GM12878 (cell line): Measurements from ENCODE around the gene RAET1E. TPM values are rescaled to one million over a fixed set of nuclear protein-coding genes. Genes with fewer than 3 reads are reported as not detected.
"Not testable (repeated sequence)": the region's sequence is repeated elsewhere in the genome, so short reads cannot be mapped to it uniquely, and the experiment has no call there.

Experiments used
- ATAC-seq: fragments of 200-7000 bp; cut with Tn5 transposase; 3 replicates; pipeline ENCODE4 v1.9.1; 2020; ENCODE audit warnings: mild to moderate bottlenecking, moderate library complexity
- BruUV-seq: library from RNA; stranded (reverse); fragments of 400-500 nt; replicated peaks from 2 replicates; lab custom pipeline; 2021; lab: Mats Ljungman, UMichigan
- CTCF ChIA-PET: fragments of 300-600 bp; sonication (Branson Sonifier 250); formaldehyde crosslinking; extraction: SDS; loops from one replicate; lab custom pipeline; 2021; ENCODE audit warnings: inconsistent platforms; lab: Yijun Ruan, JAX
- POLR2A ChIA-PET: fragments of 350-600 bp; formaldehyde crosslinking; extraction: SDS; loops from one replicate; lab custom pipeline; 2021; ENCODE audit warnings: inconsistent platforms; lab: Charles Lee
- RAD21 ChIA-PET: fragments of 300-600 bp; sonication (Branson Sonifier 250); formaldehyde crosslinking; loops from one replicate; lab custom pipeline; 2023; ENCODE audit warnings: antibody characterized with exemption; ENCODE audit not compliant: unreplicated experiment; lab: Charles Lee
- SMC1A ChIA-PET: fragments of 300-600 bp; sonication (Branson Sonifier 250); formaldehyde crosslinking; loops from one replicate; lab custom pipeline; 2023; ENCODE audit not compliant: unreplicated experiment, uncharacterized antibody; lab: Charles Lee
- DNase-seq: peaks from one replicate; pipeline ENCODE4 v3.0.0-alpha.2; 2011; ENCODE audit warnings: low read depth, low spot score
- FAIRE-seq: peaks from 3 replicates; lab custom pipeline; 2011; peaks lifted over from hg19 to GRCh38; lab: Jason Lieb, UNC
- H2AFZ ChIP-seq: 2 replicates; pipeline ENCODE4 v1.6.0; 2011; ENCODE audit warnings: low read depth, low read length, control low read depth; ENCODE audit not compliant: control insufficient read depth
- H3K27ac ChIP-seq: 2 replicates; pipeline ENCODE4 v1.5.1; 2011; ENCODE audit warnings: control low read depth; ENCODE audit not compliant: control insufficient read depth, insufficient read depth
- H3K27me3 ChIP-seq, 2 experiments: replicated peaks in 1 of 2; 2 replicates each; pipeline versions ENCODE4 v1.6.0 to v1.6.1; 2011; ENCODE audit warnings: low read length in 1 of 2; ENCODE audit not compliant: control insufficient read depth in 2 of 2, insufficient read depth in 2 of 2
- H3K36me3 ChIP-seq, 2 experiments: 2 replicates each; pipeline ENCODE4 v1.5.1; 2011; ENCODE audit warnings: low read length in 1 of 2; ENCODE audit not compliant: control insufficient read depth in 2 of 2, insufficient read depth in 2 of 2
- H3K4me1 ChIP-seq: 2 replicates; pipeline ENCODE4 v1.6.1; 2011; ENCODE audit warnings: mild to moderate bottlenecking, low read length, moderate library complexity, mixed read lengths; ENCODE audit not compliant: control insufficient read depth, insufficient read depth
- H3K4me2 ChIP-seq: 2 replicates; pipeline ENCODE4 v1.6.0; 2011; ENCODE audit warnings: control low read depth; ENCODE audit not compliant: control insufficient read depth, insufficient read depth
- H3K4me3 ChIP-seq: fragments of 200-600 bp; sonication (generic); 2 replicates; pipeline ENCODE4 v1.5.1; 2016
- H3K79me2 ChIP-seq: 2 replicates; pipeline ENCODE4 v1.6.0; 2011; ENCODE audit warnings: low read length; ENCODE audit not compliant: control insufficient read depth, insufficient read depth
- H3K9ac ChIP-seq: 2 replicates; pipeline ENCODE4 v1.8.0; 2011; ENCODE audit warnings: low read length, control low read depth, mixed read lengths; ENCODE audit not compliant: control insufficient read depth, insufficient read depth
- H3K9me3 ChIP-seq: replicated peaks from 3 replicates; pipeline ENCODE4 v1.5.1; 2011; ENCODE audit warnings: mild to moderate bottlenecking, low read length; ENCODE audit not compliant: control insufficient read depth, insufficient read depth
- H4K20me1 ChIP-seq: 2 replicates; pipeline ENCODE4 v1.6.0; 2011; ENCODE audit not compliant: control insufficient read depth, insufficient read depth
- BCL11A ChIP-seq: IDR thresholded peaks from 2 replicates; pipeline ENCODE4 v1.6.1; 2011; ENCODE audit warnings: low read depth, low read length
- HDAC2 ChIP-seq: fragments of 200-600 bp; sonication (generic); IDR thresholded peaks from 2 replicates; pipeline ENCODE4 v1.6.1; 2017
- TARDBP ChIP-seq: IDR thresholded peaks from 2 replicates; pipeline ENCODE4 v1.6.1; 2016; ENCODE audit warnings: borderline replicate concordance
- WGBS: methylation state at CpG from one replicate; pipeline ENCODE4 v1.1.6; 2016; ENCODE audit warnings: low lambda C conversion rate; ENCODE audit not compliant: insufficient replicate concordance, insufficient coverage; ENCODE audit errors: missing lambda C conversion rate; 5-methylcytosine and 5-hydroxymethylcytosine counted together
- in situ Hi-C: fragments of 300-500 bp; cut with MboI; formaldehyde crosslinking; loops from 9 replicates; pipeline ENCODE4 v1.14.3; 2018; ENCODE audit warnings: mixed read lengths
- intact Hi-C: fragments of 100-400 bp; cut with micrococcal nuclease; formaldehyde crosslinking; loops from one replicate; pipeline ENCODE4 v1.14.2; 2022; ENCODE audit not compliant: unreplicated experiment
- polyA plus RNA-seq, 11 experiments: library from polyadenylated mRNA; depleted of rRNA in 4 of 11; unstranded in 6 of 11; stranded (reverse) in 5 of 11; fragments of >200 nt; fragmentation: Nextera tagmentation in 4 of 11; fragmentation: Illumina TruSeq in 1 of 11; extraction: Ambion mirVana in 4 of 11; extraction: Trizol in 1 of 11; gene quantifications; 1 replicate in 1 of 11; 2 replicates in 10 of 11; pipeline versions ENCODE4 v1.2.1 to v1.2.3, GENCODE V29; 2011 to 2016; ENCODE audit warnings: inconsistent platforms in 2 of 11, missing spikeins in 2 of 11, low read depth in 1 of 11
- total RNA-seq, 4 experiments: library from RNA; depleted of rRNA in 3 of 4; stranded (reverse); fragments of >200 nt in 3 of 4; fragmentation: Illumina TruSeq in 1 of 4; extraction: Trizol in 1 of 4; gene quantifications; 2 replicates each; pipeline versions ENCODE4 v1.2.1 to v1.2.3, GENCODE V29; 2013 to 2021

Gene RAET1E
- total and polyA plus RNA-seq, 10 of the 15 experiments (the other 5 are each of a cell fraction or from before 2014, with no cell fraction given) = not detected

GRCh38 chr6:149919834-149920225 lies 21.9 kb upstream of the RAET1E start:
- FAIRE-seq (no peak), ATAC-seq (no peak), DNase-seq (no peak)
- H3K9ac ChIP-seq = no peak overlapping the region
- no peak overlapping the region for H2AFZ ChIP-seq
- H3K4me2 ChIP-seq = no peak overlapping the region
- CTCF ChIA-PET = no interaction called here
- no peaks in the 10 kb centered on the region; the same call in 2 of the 3 replicates for H3K9me3 ChIP-seq
- SMC1A ChIA-PET = no interaction called here
- H4K20me1 ChIP-seq = no peaks in the 10 kb centered on the region; the same call in 1 of the 2 replicates
- no peaks in the 10 kb centered on the region for H3K4me1 ChIP-seq
- no peaks in the 10 kb centered on the region for H3K36me3 ChIP-seq
- WGBS = 13% methylated on average over 4 of the region's 4 CpGs
- in situ Hi-C loops (no loop called here), intact Hi-C loops (no loop called here)
- H3K79me2 ChIP-seq = no peaks in the 10 kb centered on the region
- peaks cover 5 to 8% of the 10 kb centered on the region in 2 experiments for H3K27me3 ChIP-seq
- no peak overlapping the region for H3K27ac ChIP-seq
- TF ChIP-seq TARDBP (no peak), BCL11A (no peak), HDAC2 (no peak)
- POLR2A ChIA-PET = no interaction called here
- H3K4me3 ChIP-seq = no peak overlapping the region
- BruUV-seq = no TSS peak
- RAD21 ChIA-PET = no interaction called here

GRCh38 chr6:149919126-149919833 lies 21.4 kb upstream of the RAET1E start:
- H3K36me3 ChIP-seq, DNase-seq, H2AFZ ChIP-seq, RAD21 ChIA-PET, POLR2A ChIA-PET, CTCF ChIA-PET, H3K4me1 ChIP-seq, H3K27me3 ChIP-seq, BruUV-seq, ATAC-seq, H3K9me3 ChIP-seq, intact Hi-C loops, H3K4me2 ChIP-seq, in situ Hi-C loops, H3K9ac ChIP-seq, FAIRE-seq, H3K79me2 ChIP-seq, SMC1A ChIA-PET, H4K20me1 ChIP-seq, H3K27ac ChIP-seq, H3K4me3 ChIP-seq: not testable (repeated sequence)
- 9% methylated on average over 11 of the region's 11 CpGs for WGBS
